H9 (cell line): ENCODE data around the gene JARID2. TPM values are rescaled to one million over a fixed set of nuclear protein-coding genes. Genes with fewer than 3 reads are reported as not detected.
A peak's percentile ranks its signal among the peaks of the same experiment; 100 is the strongest.

Experiments used
- DNase-seq: peaks from one replicate; pipeline ENCODE4 v3.0.0-alpha.2; 2017
- H2AFZ ChIP-seq: one replicate; pipeline ENCODE4 v1.6.1; 2013; ENCODE audit warnings: mild to moderate bottlenecking, low read length, control low read depth, moderate library complexity
- H2AK5ac ChIP-seq: 2 replicates; pipeline ENCODE4 v1.6.1; 2013; ENCODE audit warnings: low read length, control low read depth, mixed read lengths; ENCODE audit not compliant: insufficient read length
- H2BK120ac ChIP-seq: one replicate; pipeline ENCODE4 v1.6.1; 2013; ENCODE audit warnings: low read depth, mild to moderate bottlenecking, low read length, control low read depth, inconsistent platforms; ENCODE audit not compliant: poor library complexity, severe bottlenecking
- H2BK12ac ChIP-seq: 2 replicates; pipeline ENCODE4 v1.6.1; 2013; ENCODE audit warnings: low read length, control low read depth, mixed read lengths, low read depth; ENCODE audit not compliant: insufficient read length
- H2BK15ac ChIP-seq: 2 replicates; pipeline ENCODE4 v1.6.1; 2013; ENCODE audit warnings: low read depth, low read length, control low read depth
- H2BK20ac ChIP-seq: one replicate; pipeline ENCODE4 v1.6.1; 2013; ENCODE audit warnings: low read depth, mild to moderate bottlenecking, low read length, control low read depth, inconsistent platforms; ENCODE audit not compliant: poor library complexity, severe bottlenecking
- H2BK5ac ChIP-seq: 2 replicates; pipeline ENCODE4 v1.6.1; 2013; ENCODE audit warnings: low read length, control low read depth, mixed read lengths; ENCODE audit not compliant: insufficient read length
- H3K14ac ChIP-seq: 2 replicates; pipeline ENCODE4 v1.6.1; 2013; ENCODE audit warnings: low read length, control low read depth; ENCODE audit not compliant: insufficient read depth
- H3K18ac ChIP-seq: 2 replicates; pipeline ENCODE4 v1.6.1; 2013; ENCODE audit warnings: low read depth, mild to moderate bottlenecking, mixed read lengths, low read length, control low read depth; ENCODE audit not compliant: insufficient read length
- H3K23ac ChIP-seq: 2 replicates; pipeline ENCODE4 v1.6.1; 2013; ENCODE audit warnings: low read length, control low read depth, mixed read lengths, low read depth; ENCODE audit not compliant: insufficient read length
- H3K23me2 ChIP-seq: 2 replicates; pipeline ENCODE4 v1.6.1; 2013; ENCODE audit warnings: low read depth, mild to moderate bottlenecking, mixed read lengths, low read length, control low read depth; ENCODE audit not compliant: insufficient read length, poor library complexity, severe bottlenecking
- H3K27ac ChIP-seq: 2 replicates; pipeline ENCODE4 v1.5.1; 2013; ENCODE audit warnings: low read length, control low read depth, mixed read lengths, low read depth; ENCODE audit not compliant: insufficient read length
- H3K27me3 ChIP-seq: 2 replicates; pipeline ENCODE4 v1.6.1; 2013; ENCODE audit warnings: low read length, control low read depth, inconsistent platforms; ENCODE audit not compliant: insufficient read depth
- H3K4ac ChIP-seq: 2 replicates; pipeline ENCODE4 v1.6.1; 2013; ENCODE audit warnings: low read depth, mild to moderate bottlenecking, control low read depth, inconsistent platforms, low read length, moderate library complexity
- H3K4me1 ChIP-seq: 2 replicates; pipeline ENCODE4 v1.6.1; 2013; ENCODE audit warnings: low read length, control low read depth, inconsistent platforms; ENCODE audit not compliant: insufficient read depth
- H3K4me2 ChIP-seq: 2 replicates; pipeline ENCODE4 v1.6.1; 2013; ENCODE audit warnings: low read length, control low read depth, mixed read lengths; ENCODE audit not compliant: insufficient read length, insufficient read depth
- H3K56ac ChIP-seq: 2 replicates; pipeline ENCODE4 v1.6.1; 2013; ENCODE audit warnings: low read depth, mild to moderate bottlenecking, mixed read lengths, low read length, control low read depth; ENCODE audit not compliant: insufficient read length
- H3K79me1 ChIP-seq: 2 replicates; pipeline ENCODE4 v1.6.1; 2013; ENCODE audit warnings: low read depth, mild to moderate bottlenecking, moderate library complexity, low read length, control low read depth, inconsistent platforms; ENCODE audit not compliant: insufficient read depth, poor library complexity, severe bottlenecking
- H3K79me2 ChIP-seq: 2 replicates; pipeline ENCODE4 v1.6.1; 2013; ENCODE audit warnings: low read length, control low read depth, inconsistent platforms; ENCODE audit not compliant: insufficient read depth
- H3K9ac ChIP-seq: 2 replicates; pipeline ENCODE4 v1.6.1; 2013; ENCODE audit warnings: low read length, control low read depth, mixed read lengths; ENCODE audit not compliant: insufficient read length; ENCODE audit errors: extremely low read depth
- H3K9me3 ChIP-seq: one replicate; pipeline ENCODE4 v1.6.1; 2013; ENCODE audit warnings: low read depth, low read length, inconsistent platforms; ENCODE audit not compliant: control insufficient read depth
- H3T11ph ChIP-seq: one replicate; pipeline ENCODE4 v1.6.1; 2013; ENCODE audit warnings: mild to moderate bottlenecking, low read length, control low read depth, inconsistent platforms
- H4K20me1 ChIP-seq: one replicate; pipeline ENCODE4 v1.6.1; 2013; ENCODE audit not compliant: control insufficient read depth, insufficient read length, insufficient read depth
- H4K5ac ChIP-seq: 2 replicates; pipeline ENCODE4 v1.6.1; 2013; ENCODE audit warnings: low read depth, mild to moderate bottlenecking, mixed read lengths, low read length, control low read depth; ENCODE audit not compliant: insufficient read length
- H4K8ac ChIP-seq: replicated peaks from 2 replicates; pipeline ENCODE4 v1.6.1; 2013; ENCODE audit warnings: low read length, control low read depth, mixed read lengths, low read depth; ENCODE audit not compliant: insufficient read length
- H4K91ac ChIP-seq: 2 replicates; pipeline ENCODE4 v1.6.1; 2013; ENCODE audit warnings: low read depth, mild to moderate bottlenecking, moderate library complexity, mixed read lengths, low read length, control low read depth; ENCODE audit not compliant: insufficient read length
- H3K27ac Mint-ChIP-seq, 3 experiments: 2 replicates in 2 of 3; 3 replicates in 1 of 3; pipeline ENCODE4 v1.8.0; 2020 to 2021; ENCODE audit warnings: mixed read lengths in 3 of 3, mild to moderate bottlenecking in 1 of 3, moderate library complexity in 1 of 3
- H3K27me3 Mint-ChIP-seq: 2 replicates; pipeline ENCODE4 v1.8.0; 2021; ENCODE audit warnings: low read depth, mild to moderate bottlenecking, moderate library complexity, mixed read lengths
- H3K36me3 Mint-ChIP-seq, 3 experiments: 2 replicates in 2 of 3; 3 replicates in 1 of 3; pipeline ENCODE4 v1.8.0; 2020 to 2021; ENCODE audit warnings: low read depth in 3 of 3, mixed read lengths in 3 of 3; ENCODE audit not compliant: insufficient read depth in 1 of 3
- H3K4me1 Mint-ChIP-seq, 2 experiments: 2 replicates each; pipeline ENCODE4 v1.8.0; 2020; ENCODE audit warnings: mixed read lengths in 2 of 2
- H3K4me3 Mint-ChIP-seq, 2 experiments: 2 replicates in 1 of 2; 3 replicates in 1 of 2; pipeline ENCODE4 v1.8.0; 2020 to 2021; ENCODE audit warnings: mild to moderate bottlenecking in 2 of 2, mixed read lengths in 2 of 2, moderate library complexity in 1 of 2
- H3K9me3 Mint-ChIP-seq, 2 experiments: 2 replicates in 1 of 2; 3 replicates in 1 of 2; pipeline ENCODE4 v1.8.0; 2020; ENCODE audit warnings: mild to moderate bottlenecking in 2 of 2, mixed read lengths in 2 of 2, moderate library complexity in 1 of 2
- WGBS: extraction: QIAGEN DNeasy Blood & Tissue Kit; methylation state at CpG from one replicate; pipeline ENCODE4 v1.1.7; 2013; ENCODE audit warnings: missing lambda C conversion rate, low lambda C conversion rate, mixed read lengths; ENCODE audit not compliant: insufficient read length; ENCODE audit errors: extremely low coverage; 5-methylcytosine and 5-hydroxymethylcytosine counted together
- total RNA-seq: library from RNA; stranded (reverse); gene quantifications from 2 replicates; pipeline ENCODE4 v1.2.1, GENCODE V29; 2021
- TF ChIP-seq, protein P1 (sequence below): fragments of 200-600 bp; sonication (generic); conservative IDR thresholded peaks from 3 replicates; pipeline ENCODE4 v1.8.0; 2021; ENCODE audit warnings: antibody characterized with exemption, mild to moderate bottlenecking

Gene JARID2
- total RNA-seq, 1 experiment from 2014 or later: 174 TPM

DNA sequence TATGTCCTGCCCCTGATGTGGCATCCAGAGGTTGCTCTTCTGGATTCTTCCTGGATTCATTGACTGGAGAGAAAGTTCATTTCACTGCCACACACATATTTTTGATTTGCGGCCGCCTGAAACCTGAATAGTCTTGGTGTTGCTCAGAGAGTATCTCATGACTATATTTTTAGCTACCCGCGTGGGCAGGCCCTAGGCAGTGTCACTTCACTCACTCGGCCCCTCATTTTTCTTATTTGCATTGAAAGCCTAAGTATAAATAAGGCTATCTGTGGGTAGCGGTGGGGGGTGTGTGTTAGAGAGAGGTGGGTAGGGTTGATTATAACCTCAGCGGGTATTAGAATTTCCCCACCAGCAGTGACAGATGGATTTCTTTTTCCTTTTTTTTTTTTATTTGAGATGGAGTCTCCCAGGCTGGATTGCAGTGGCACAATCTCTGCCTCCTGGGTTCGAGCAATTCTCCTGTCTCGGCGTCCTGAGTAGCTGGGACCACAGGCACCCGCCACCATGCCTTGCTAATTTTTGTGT, 113.5 kb downstream of the JARID2 start:
- Histone ChIP-seq H3K27ac (no peak overlapping the region), H3K9me3 (no peaks in the 10 kb centered on the region), H2BK120ac (no peak overlapping the region), H4K5ac (no peak overlapping the region), H2BK12ac (no peak overlapping the region), H2AFZ (no peak overlapping the region), H4K91ac (no peak overlapping the region), H3T11ph (no peak overlapping the region), H3K4me2 (no peak overlapping the region), H2BK5ac (no peak overlapping the region), H3K23me2 (no peaks in the 10 kb centered on the region), H3K56ac (no peak overlapping the region), H3K27me3 (no peaks in the 10 kb centered on the region), H2BK15ac (no peak overlapping the region), H4K8ac (no peak overlapping the region), H4K20me1 (no peaks in the 10 kb centered on the region), H2BK20ac (no peak overlapping the region), H2AK5ac (no peak overlapping the region), H3K18ac (no peak overlapping the region), H3K4ac (no peak overlapping the region), H3K9ac (no peak overlapping the region), H3K79me1 (no peaks in the 10 kb centered on the region), H3K79me2 (peaks cover 91% of the 10 kb centered on the region), H3K4me1 (peaks cover 22% of the 10 kb centered on the region), H3K14ac (no peak overlapping the region), H3K23ac (no peak overlapping the region)
- peaks cover 38 to 49% of the 10 kb centered on the region in 2 experiments for H3K4me1 Mint-ChIP-seq
- WGBS: no CpG with 5 or more reads among the region's 11 CpGs
- H3K27ac Mint-ChIP-seq: peak overlapping the region in 1 of 3 experiments; percentile 56; a peak in 2 of 7 replicates
- H3K27me3 Mint-ChIP-seq: no peaks in the 10 kb centered on the region
- H3K36me3 Mint-ChIP-seq: peaks cover 0 to 6% (median 0%) of the 10 kb centered on the region in 3 experiments; a peak in 3 of 7 replicates
- TF ChIP-seq, protein P1, sequence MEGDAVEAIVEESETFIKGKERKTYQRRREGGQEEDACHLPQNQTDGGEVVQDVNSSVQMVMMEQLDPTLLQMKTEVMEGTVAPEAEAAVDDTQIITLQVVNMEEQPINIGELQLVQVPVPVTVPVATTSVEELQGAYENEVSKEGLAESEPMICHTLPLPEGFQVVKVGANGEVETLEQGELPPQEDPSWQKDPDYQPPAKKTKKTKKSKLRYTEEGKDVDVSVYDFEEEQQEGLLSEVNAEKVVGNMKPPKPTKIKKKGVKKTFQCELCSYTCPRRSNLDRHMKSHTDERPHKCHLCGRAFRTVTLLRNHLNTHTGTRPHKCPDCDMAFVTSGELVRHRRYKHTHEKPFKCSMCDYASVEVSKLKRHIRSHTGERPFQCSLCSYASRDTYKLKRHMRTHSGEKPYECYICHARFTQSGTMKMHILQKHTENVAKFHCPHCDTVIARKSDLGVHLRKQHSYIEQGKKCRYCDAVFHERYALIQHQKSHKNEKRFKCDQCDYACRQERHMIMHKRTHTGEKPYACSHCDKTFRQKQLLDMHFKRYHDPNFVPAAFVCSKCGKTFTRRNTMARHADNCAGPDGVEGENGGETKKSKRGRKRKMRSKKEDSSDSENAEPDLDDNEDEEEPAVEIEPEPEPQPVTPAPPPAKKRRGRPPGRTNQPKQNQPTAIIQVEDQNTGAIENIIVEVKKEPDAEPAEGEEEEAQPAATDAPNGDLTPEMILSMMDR: no peak
- no peaks in the 10 kb centered on the region for H3K9me3 Mint-ChIP-seq
- no peak overlapping the region; a peak in 1 of 5 replicates for H3K4me3 Mint-ChIP-seq
- DNase-seq: no peak
